ENCODE data around the gene TCTN2.
A peak's percentile ranks its signal among the peaks of the same experiment; 100 is the strongest.

Gene TCTN2

GRCh38 chr12:123670882-123671728, at the start of gene TCTN2:
TCTN2 (plus strand) TSS chr12:123671113; CDS start chr12:123671241, 128 bp downstream.
- DNase-seq (ENCODE audit: low read depth) = peak; percentile 45

DNA sequence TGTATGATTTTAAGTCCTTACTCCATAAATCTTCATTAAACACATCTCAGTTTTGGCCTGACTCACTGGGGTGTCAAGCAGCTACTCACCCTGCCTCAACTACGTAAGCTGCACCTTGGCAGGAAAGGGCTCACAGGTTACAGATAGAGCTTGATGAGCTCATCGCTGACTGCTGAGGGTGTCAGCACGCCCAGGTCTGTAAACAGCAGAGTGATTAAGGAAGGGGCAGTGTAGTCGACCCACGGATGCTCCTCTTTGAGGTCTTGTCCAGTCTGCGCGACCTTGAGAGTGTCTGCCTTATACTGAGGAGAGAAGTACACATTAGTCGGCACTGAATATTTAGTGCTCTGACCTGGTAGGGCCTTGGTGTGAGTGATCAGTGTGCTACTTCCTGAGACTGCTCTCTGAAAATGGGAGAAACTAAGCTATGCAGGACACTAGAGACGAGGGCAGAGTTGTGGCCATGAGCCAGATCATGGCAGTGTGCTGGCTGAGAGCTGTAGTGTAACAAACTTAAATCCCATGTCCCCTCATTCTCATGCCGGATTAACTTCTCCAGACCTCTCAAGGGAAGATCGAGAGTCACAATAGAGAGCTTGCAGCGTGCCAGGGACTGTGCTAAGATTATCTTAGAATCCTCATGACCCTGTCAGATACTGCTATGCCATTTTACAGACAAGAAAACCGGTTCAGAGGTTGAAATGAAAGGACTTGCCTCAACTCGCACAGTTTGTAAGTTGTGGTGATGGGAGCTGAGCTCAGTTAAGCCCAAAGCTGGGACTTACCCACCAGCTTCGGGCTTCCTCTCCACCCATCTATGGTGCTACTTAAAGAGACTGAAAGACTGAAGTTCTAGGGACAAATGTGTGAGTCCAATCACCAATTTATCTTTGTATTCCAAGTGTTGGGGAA, 49.0 kb upstream of the TCTN2 start:
- no peak for DNase-seq (ENCODE audit: low read depth)

GRCh38 chr12:123633379-123634141, 37.4 kb upstream of the TCTN2 start, which contains the start of the genes EIF2B1 and GTF2H3:
EIF2B1 (minus strand) TSS chr12:123633686; CDS start chr12:123633557, 129 bp downstream.
GTF2H3 (plus strand) TSS chr12:123633829; CDS start chr12:123633860, 31 bp downstream.
- peak; percentile 82 for DNase-seq (ENCODE audit: low read depth)

DNA sequence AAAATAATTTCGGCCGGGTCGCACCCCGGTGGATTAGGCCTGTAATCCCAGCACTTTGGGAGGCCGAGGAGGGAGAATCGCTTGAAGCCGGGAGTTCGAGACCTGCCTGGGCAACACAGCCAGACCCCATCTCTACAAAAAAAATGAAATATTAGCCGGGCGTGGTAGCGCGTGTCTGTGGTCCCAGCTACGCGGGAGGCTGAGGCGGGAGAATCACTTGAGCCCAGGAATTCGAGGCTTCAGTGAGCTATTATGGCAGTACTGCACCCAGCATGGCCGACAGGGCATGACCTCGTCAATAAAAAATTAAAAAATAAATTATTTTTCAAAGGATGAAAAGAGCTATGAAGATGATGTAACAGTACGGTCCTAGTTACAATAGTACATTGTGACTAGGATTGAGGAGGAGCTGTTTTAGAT, 36.8 kb upstream of the TCTN2 start:
- no peak for DNase-seq (ENCODE audit: low read depth)

DNA sequence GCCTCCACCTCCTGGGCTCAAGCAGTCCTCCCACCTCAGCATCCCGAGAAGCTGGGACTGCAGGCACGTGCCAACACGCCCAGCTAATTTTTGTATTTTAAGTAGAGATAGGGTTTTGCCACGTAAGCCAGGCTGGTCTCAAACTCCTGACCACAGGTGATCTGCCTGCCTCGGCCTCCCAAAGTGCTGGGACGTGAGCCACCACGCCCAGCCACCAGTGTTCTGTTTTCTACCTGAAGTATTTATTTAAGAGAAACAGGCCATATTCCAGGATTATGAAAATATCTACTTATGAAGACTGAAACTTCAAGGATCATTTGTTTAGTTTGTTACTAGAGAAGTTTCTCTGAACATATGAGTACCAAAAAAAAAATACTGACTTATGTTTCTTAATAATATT, 27.0 kb upstream of the TCTN2 start:
- no peak for DNase-seq (ENCODE audit: low read depth)

- no peak for DNase-seq (ENCODE audit: low read depth)
Measured at GRCh38 chr12:123645380-123645779, 25.5 kb upstream of the TCTN2 start.

- no peak for DNase-seq (ENCODE audit: low read depth)
Measured at GRCh38 chr12:123645878-123646277, 25.0 kb upstream of the TCTN2 start.

DNA sequence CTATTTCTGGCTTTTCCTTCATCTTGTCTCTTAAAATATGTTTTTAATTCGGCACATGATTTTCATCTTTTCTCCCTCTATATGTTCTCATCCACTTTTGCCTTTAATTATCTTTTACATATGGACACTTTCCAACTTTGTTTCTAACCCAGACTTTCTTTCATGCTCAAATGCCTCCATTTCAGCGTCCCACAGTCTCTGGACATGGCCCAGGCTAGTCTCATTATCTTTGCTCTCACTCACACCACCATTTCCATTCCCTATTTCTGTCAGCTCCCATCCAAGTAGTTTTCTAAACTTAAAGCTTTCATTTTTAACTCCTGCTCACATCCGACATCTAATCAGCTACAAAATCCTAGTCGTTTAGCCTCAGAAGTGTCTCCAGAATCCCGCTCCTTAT, 22.5 kb upstream of the TCTN2 start:
- no peak for DNase-seq (ENCODE audit: low read depth)

DNA sequence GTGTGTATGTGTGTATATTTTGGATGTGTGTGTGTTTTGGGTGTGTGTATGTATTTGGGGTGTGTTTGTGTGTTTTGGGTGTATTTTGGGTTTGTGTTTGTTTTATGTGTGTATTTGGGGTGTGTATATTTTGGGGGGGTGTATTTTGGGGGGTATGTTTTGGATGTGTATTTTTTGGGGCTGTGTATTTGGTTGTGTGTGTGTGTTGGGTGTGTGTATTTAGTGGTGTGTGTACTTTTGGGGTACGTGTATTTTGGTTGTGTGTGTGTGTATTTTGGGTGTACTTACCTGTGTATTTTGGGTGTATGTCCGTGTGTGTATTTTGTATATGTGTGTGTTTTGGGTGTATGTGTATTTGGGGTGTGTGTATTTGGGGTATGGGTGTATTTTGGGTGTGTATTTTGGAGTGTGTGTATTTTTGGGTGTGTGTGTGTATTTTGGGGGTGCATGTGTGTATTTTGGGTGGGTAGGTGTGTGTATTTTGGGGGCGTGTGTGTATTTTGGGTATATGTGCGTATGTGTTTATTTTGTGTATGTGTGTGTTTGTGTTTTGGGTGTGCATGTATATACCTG, 16.7 kb upstream of the TCTN2 start:
- DNase-seq (ENCODE audit: low read depth) = no peak

GRCh38 chr12:123655420-123655819, 15.5 kb upstream of the TCTN2 start:
- no peak for DNase-seq (ENCODE audit: low read depth)

- DNase-seq (ENCODE audit: low read depth) = no peak
Measured at GRCh38 chr12:123656392-123656791, 14.5 kb upstream of the TCTN2 start.

- no peak for DNase-seq (ENCODE audit: low read depth)
Measured at GRCh38 chr12:123657211-123657610, 13.7 kb upstream of the TCTN2 start.

DNA sequence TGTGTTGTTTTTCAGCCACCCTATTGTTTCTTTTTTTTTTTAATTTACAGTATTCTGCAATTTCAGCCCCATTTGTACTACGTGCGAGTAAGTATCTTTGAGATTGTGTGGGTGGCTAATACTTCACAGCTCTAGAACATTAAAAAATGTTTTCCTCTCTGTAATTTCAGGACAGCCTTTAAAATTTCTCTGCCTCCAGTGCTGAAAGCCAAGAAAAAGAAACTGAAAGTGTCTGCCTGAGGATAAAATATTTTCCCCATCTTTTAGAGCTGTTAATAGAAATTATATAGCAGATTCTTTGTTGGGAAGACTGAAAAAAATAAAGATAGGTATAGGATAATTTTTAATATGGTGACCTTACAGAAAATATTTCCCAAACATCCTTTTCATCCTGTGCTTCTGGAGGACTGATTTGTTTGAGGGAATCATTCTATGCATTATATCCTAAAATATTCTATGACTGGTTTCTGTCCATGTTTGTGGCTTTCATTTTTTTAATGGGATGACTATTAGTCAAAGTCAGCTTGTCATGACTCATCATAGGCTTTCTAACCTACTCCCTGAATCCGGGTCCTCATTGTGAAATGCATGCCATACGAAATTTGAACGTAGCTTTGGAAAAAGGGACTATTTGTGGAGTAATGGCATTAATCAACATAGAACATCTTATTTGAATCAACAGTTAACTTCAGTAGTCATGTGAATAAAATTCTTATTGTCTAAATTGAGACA, 10.8 kb upstream of the TCTN2 start:
- DNase-seq (ENCODE audit: low read depth) = peak; percentile 74

- no peak for DNase-seq (ENCODE audit: low read depth)
Measured at GRCh38 chr12:123667771-123668170, 3.1 kb upstream of the TCTN2 start.

- no peak for DNase-seq (ENCODE audit: low read depth)
Measured at GRCh38 chr12:123671876-123672275, 963 bp downstream of the TCTN2 start.

DNA sequence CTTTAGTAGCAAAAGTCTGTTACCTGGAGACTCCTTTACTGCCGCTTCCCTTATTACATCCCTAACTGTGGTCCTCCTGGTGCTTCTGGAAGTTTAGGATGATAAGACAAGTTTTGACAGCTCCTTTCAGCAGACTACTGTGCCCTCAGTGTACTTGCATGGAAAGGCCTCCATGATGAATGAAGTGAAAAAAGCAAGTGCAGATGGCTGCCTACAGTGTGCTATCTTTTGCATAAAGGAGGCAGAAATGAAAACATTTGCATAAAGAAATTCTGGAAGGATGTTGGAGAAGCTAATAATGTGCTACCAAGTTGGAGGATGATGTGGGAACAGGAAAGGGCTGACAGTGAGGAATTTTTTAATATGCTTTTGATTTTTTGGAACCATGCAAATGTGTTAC, 4.5 kb downstream of the TCTN2 start:
- DNase-seq (ENCODE audit: low read depth) = no peak

- DNase-seq (ENCODE audit: low read depth) = no peak
Measured at GRCh38 chr12:123676616-123677320, 5.9 kb downstream of the TCTN2 start.

DNA sequence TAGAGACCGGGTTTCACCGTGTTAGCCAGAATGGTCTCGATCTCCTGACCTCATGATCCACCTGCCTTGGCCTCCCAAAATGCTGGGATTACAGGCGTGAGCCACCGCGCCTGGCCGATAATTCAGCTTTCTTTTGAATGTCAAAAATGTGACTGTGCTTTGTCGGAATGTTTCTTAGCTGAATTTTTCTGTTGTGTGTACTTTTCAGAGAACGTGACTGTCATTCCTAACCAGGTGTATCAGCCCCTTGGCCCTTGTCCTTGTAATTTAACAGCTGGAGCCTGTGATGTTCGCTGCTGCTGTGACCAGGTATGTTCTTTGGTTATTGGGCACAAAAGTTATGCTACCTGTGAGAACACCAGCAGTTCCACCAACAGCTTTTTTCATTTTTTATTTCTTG, 8.1 kb downstream of the TCTN2 start:
- no peak for DNase-seq (ENCODE audit: low read depth)

- no peak for DNase-seq (ENCODE audit: low read depth)
Measured at GRCh38 chr12:123681605-123682004, 10.7 kb downstream of the TCTN2 start.

GRCh38 chr12:123683964-123684363, 13.1 kb downstream of the TCTN2 start:
- no peak for DNase-seq (ENCODE audit: low read depth)
